Large intestine (tissue), 3 donors: ENCODE data around the gene CFAP65. TPM values are rescaled to one million over a fixed set of nuclear protein-coding genes. Genes with fewer than 3 reads are reported as not detected.

ENCODE experiments used
- DNase-seq, 2 donors: peaks; one replicate each; pipeline versions ENCODE4 v3.0.0 to v3.0.0-alpha.2; 2013
- H3K27ac ChIP-seq: one replicate; pipeline ENCODE4 v1.5.1; 2013; ENCODE audit warnings: low read length
- H3K27me3 ChIP-seq: 2 replicates; pipeline ENCODE4 v1.6.1; 2013; ENCODE audit warnings: low read length; ENCODE audit not compliant: control insufficient read depth, insufficient read depth
- H3K36me3 ChIP-seq: 2 replicates; pipeline ENCODE4 v1.6.1; 2013; ENCODE audit warnings: low read length; ENCODE audit not compliant: control insufficient read depth, insufficient read depth
- H3K4me1 ChIP-seq: one replicate; pipeline ENCODE4 v1.6.1; 2013; ENCODE audit warnings: low read length; ENCODE audit not compliant: control insufficient read depth, insufficient read depth
- H3K4me3 ChIP-seq: one replicate; pipeline ENCODE4 v1.5.1; 2013; ENCODE audit warnings: low read length
- H3K9me3 ChIP-seq: one replicate; pipeline ENCODE4 v1.6.1; 2013; ENCODE audit warnings: mild to moderate bottlenecking, low read depth, low read length, moderate library complexity; ENCODE audit not compliant: control insufficient read depth
- WGBS: methylation state at CpG from one replicate; pipeline ENCODE4 v1.1.5; 2013; ENCODE audit warnings: low lambda C conversion rate; ENCODE audit not compliant: insufficient coverage; 5-methylcytosine and 5-hydroxymethylcytosine counted together
- polyA plus RNA-seq: library from polyadenylated mRNA; unstranded; fragments of 120-200 nt; gene quantifications from one replicate; pipeline ENCODE4 v1.2.1, GENCODE V29; 2013

Gene CFAP65
- polyA plus RNA-seq, 1 donor, result 3.4 TPM

- Histone ChIP-seq H3K4me3 (peak overlapping the region; percentile 41), H3K27ac (peak overlapping the region; percentile 72), H3K9me3 (no peaks in the 10 kb centered on the region), H3K36me3 (no peaks in the 10 kb centered on the region), H3K27me3 (peaks cover 87% of the 10 kb centered on the region), H3K4me1 (peaks cover 8% of the 10 kb centered on the region)
- no CpG with 5 or more reads among the region's 9 CpGs for WGBS
- DNase-seq, result peak in 1 of 2 donors; percentile 47
Measured at GRCh38 chr2:218999881-219000568, 41.3 kb downstream of the CFAP65 start.

GRCh38 chr2:218999021-218999880 is 42.1 kb downstream of the CFAP65 start:
- H3K36me3 ChIP-seq, result no peaks in the 10 kb centered on the region
- 52% methylated on average over 4 of the region's 10 CpGs for WGBS
- peaks cover 10% of the 10 kb centered on the region for H3K4me1 ChIP-seq
- no peaks in the 10 kb centered on the region for H3K9me3 ChIP-seq
- no peak overlapping the region for H3K27ac ChIP-seq
- no peak overlapping the region for H3K4me3 ChIP-seq
- peaks cover 88% of the 10 kb centered on the region for H3K27me3 ChIP-seq
- DNase-seq, result no peak

- DNase-seq, result no peak
- H3K27me3 ChIP-seq, result peaks cover 88% of the 10 kb centered on the region
- peaks cover 17% of the 10 kb centered on the region for H3K4me1 ChIP-seq
- peaks cover 5% of the 10 kb centered on the region for H3K9me3 ChIP-seq
- no peaks in the 10 kb centered on the region for H3K36me3 ChIP-seq
- no peak overlapping the region for H3K4me3 ChIP-seq
- no CpG with 5 or more reads among the region's 12 CpGs for WGBS
- H3K27ac ChIP-seq, result no peak overlapping the region
Measured at GRCh38 chr2:218998414-218999002, 42.8 kb downstream of the CFAP65 start.

- no CpG with 5 or more reads among the region's 2 CpGs for WGBS
- H3K27me3 ChIP-seq, result peaks cover 88% of the 10 kb centered on the region
Measured at GRCh38 chr2:218997731-218998130, 43.6 kb downstream of the CFAP65 start.

GRCh38 chr2:218996937-218997336 is 44.4 kb downstream of the CFAP65 start:
- Histone ChIP-seq H3K9me3 (peaks cover 12% of the 10 kb centered on the region), H3K36me3 (no peaks in the 10 kb centered on the region), H3K27ac (peak overlapping the region; percentile 15), H3K27me3 (peaks cover 88% of the 10 kb centered on the region), H3K4me1 (peaks cover 16% of the 10 kb centered on the region), H3K4me3 (no peak overlapping the region)
- peak in 1 of 2 donors; percentile 32 for DNase-seq
- WGBS, result no CpG with 5 or more reads among the region's 4 CpGs

More at GRCh38 chr2:218997731-218998130, 43.6 kb downstream of the CFAP65 start:
- Histone ChIP-seq H3K4me3 (no peak overlapping the region), H3K27ac (no peak overlapping the region), H3K36me3 (no peaks in the 10 kb centered on the region), H3K9me3 (peaks cover 11% of the 10 kb centered on the region), H3K4me1 (peaks cover 18% of the 10 kb centered on the region)
- DNase-seq, result no peak

- no CpG with 5 or more reads among the region's 43 CpGs for whole genome bisulfite sequencing
- H3K9me3 ChIP-seq, result peaks cover 12% of the 10 kb centered on the region
- peak; percentile 78 to 80 for DNase-seq
- peaks cover 16% of the 10 kb centered on the region for H3K4me1 ChIP-seq
- peaks cover 88% of the 10 kb centered on the region for H3K27me3 ChIP-seq
- H3K4me3 ChIP-seq, result peak overlapping the region; percentile 27
- H3K36me3 ChIP-seq, result no peaks in the 10 kb centered on the region
- H3K27ac ChIP-seq, result no peak overlapping the region
Measured at GRCh38 chr2:218995972-218996711, 45.2 kb downstream of the CFAP65 start.

GRCh38 chr2:218995561-218995960 is 45.8 kb downstream of the CFAP65 start:
- no peak overlapping the region for H3K27ac ChIP-seq
- no peak for DNase-seq
- H3K4me3 ChIP-seq, result no peak overlapping the region
- H3K9me3 ChIP-seq, result peaks cover 12% of the 10 kb centered on the region
- peaks cover 88% of the 10 kb centered on the region for H3K27me3 ChIP-seq
- no peaks in the 10 kb centered on the region for H3K36me3 ChIP-seq
- no CpG with 5 or more reads among the region's 8 CpGs for WGBS
- peaks cover 16% of the 10 kb centered on the region for H3K4me1 ChIP-seq

GRCh38 chr2:218993345-218994315 is 47.7 kb downstream of the CFAP65 start, which contains the start of gene CRYBA2:
Gene CRYBA2, minus strand, starts transcription at chr2:218993422. Its CDS starts 246 bp downstream, at chr2:218993176.
- DNase-seq, result peak in 1 of 2 donors; percentile 53
- no CpG with 5 or more reads among the region's 88 CpGs for WGBS
- Histone ChIP-seq H3K4me1 (peaks cover 16% of the 10 kb centered on the region), H3K27me3 (peaks cover 92% of the 10 kb centered on the region), H3K36me3 (no peaks in the 10 kb centered on the region), H3K27ac (no peak within 1 kb of the TSS), H3K9me3 (peaks cover 12% of the 10 kb centered on the region), H3K4me3 (peak within 1 kb of the TSS; percentile 5)

- no CpG with 5 or more reads among the region's 44 CpGs for WGBS
- peak in 1 of 2 donors; percentile 29 for DNase-seq
- H3K4me1 ChIP-seq, result peaks cover 16% of the 10 kb centered on the region
- H3K27ac ChIP-seq, result no peak overlapping the region
- H3K27me3 ChIP-seq, result peaks cover 94% of the 10 kb centered on the region
- no peaks in the 10 kb centered on the region for H3K36me3 ChIP-seq
- peak overlapping the region; percentile 5 for H3K4me3 ChIP-seq
- peaks cover 12% of the 10 kb centered on the region for H3K9me3 ChIP-seq
Measured at GRCh38 chr2:218992703-218993344, 48.5 kb downstream of the CFAP65 start.
